HepG2 (cell line): ENCODE data around the gene MED9. TPM values are rescaled to one million over a fixed set of nuclear protein-coding genes. Genes with fewer than 3 reads are reported as not detected.

Experiments used
- BCLAF1 ChIP-seq: fragments of 450-650 bp; IDR thresholded peaks from 2 replicates; pipeline ENCODE4 v1.6.1; 2017; ENCODE audit warnings: mild to moderate bottlenecking
- BORCS8-MEF2B ChIP-seq: sonication (generic); formaldehyde crosslinking; IDR thresholded peaks from 2 replicates; pipeline ENCODE4 v1.8.0; 2022; ENCODE audit warnings: mild to moderate bottlenecking, missing genetic modification reagents
- CHD4 ChIP-seq: fragments of 200-600 bp; sonication (generic); IDR thresholded peaks from 2 replicates; pipeline ENCODE4 v1.7.0; 2017; ENCODE audit warnings: mild to moderate bottlenecking, low read length, borderline replicate concordance
- FOSL1 ChIP-seq: sonication (generic); formaldehyde crosslinking; IDR thresholded peaks from 2 replicates; pipeline ENCODE4 v1.9.0; 2021; ENCODE audit warnings: missing genetic modification reagents, borderline replicate concordance
- IRF2 ChIP-seq: IDR thresholded peaks from 2 replicates; pipeline ENCODE4 v1.6.1; 2018; ENCODE audit warnings: missing genetic modification reagents, missing compliant biosample characterization
- KLF16 ChIP-seq, 2 experiments: sonication (generic) in 1 of 2; formaldehyde crosslinking in 1 of 2; IDR thresholded peaks; 2 replicates each; pipeline versions ENCODE4 v1.6.1 to v1.8.0; 2016 to 2023; ENCODE audit warnings: missing genetic modification reagents in 2 of 2, missing compliant biosample characterization in 1 of 2
- MAZ ChIP-seq, 2 experiments: sonication (generic) in 1 of 2; formaldehyde crosslinking in 1 of 2; IDR thresholded peaks; 2 replicates each; pipeline versions ENCODE4 v1.5.0 to v1.6.1; 2012 to 2020; ENCODE audit warnings: low read depth in 2 of 2, mild to moderate bottlenecking in 2 of 2, borderline replicate concordance in 1 of 2, improper control_type of control experiment in 1 of 2, low read length in 1 of 2, missing genetic modification reagents in 1 of 2, moderate library complexity in 1 of 2
- MTA3 ChIP-seq: sonication (generic); formaldehyde crosslinking; IDR thresholded peaks from 2 replicates; pipeline ENCODE4 v1.4.0; 2020; ENCODE audit warnings: missing genetic modification reagents
- NBN ChIP-seq: fragments of 450-650 bp; conservative IDR thresholded peaks from 2 replicates; pipeline ENCODE4 v1.6.1; 2017
- NCOA5 ChIP-seq: sonication (generic); formaldehyde crosslinking; IDR thresholded peaks from 2 replicates; pipeline ENCODE4 v1.4.0; 2020; ENCODE audit warnings: missing genetic modification reagents
- NR2C2 ChIP-seq: sonication (generic); formaldehyde crosslinking; IDR thresholded peaks from 2 replicates; pipeline ENCODE4 v1.4.0; 2020; ENCODE audit warnings: missing genetic modification reagents, mild to moderate bottlenecking, moderate library complexity, borderline replicate concordance
- PRDM10 ChIP-seq: sonication (generic); formaldehyde crosslinking; IDR thresholded peaks from 2 replicates; pipeline ENCODE4 v1.4.0; 2020; ENCODE audit warnings: low read depth, missing genetic modification reagents
- TAF1 ChIP-seq: sonication (generic); formaldehyde crosslinking; IDR thresholded peaks from 2 replicates; pipeline ENCODE4 v1.4.0; 2020; ENCODE audit warnings: missing genetic modification reagents
- THAP8 ChIP-seq: sonication (generic); formaldehyde crosslinking; IDR thresholded peaks from 2 replicates; pipeline ENCODE4 v1.5.1; 2020; ENCODE audit warnings: missing genetic modification reagents, mild to moderate bottlenecking, borderline replicate concordance
- ZMAT5 ChIP-seq: sonication (generic); formaldehyde crosslinking; IDR thresholded peaks from 2 replicates; pipeline ENCODE4 v1.5.0; 2020; ENCODE audit warnings: mild to moderate bottlenecking, low read depth, missing genetic modification reagents, borderline replicate concordance
- ZNF333 ChIP-seq: sonication (generic); formaldehyde crosslinking; IDR thresholded peaks from 2 replicates; pipeline ENCODE4 v1.4.0; 2020; ENCODE audit warnings: mild to moderate bottlenecking, missing genetic modification reagents, borderline replicate concordance
- ZNF414 ChIP-seq: sonication (generic); formaldehyde crosslinking; IDR thresholded peaks from 2 replicates; pipeline ENCODE4 v1.5.0; 2020; ENCODE audit warnings: missing genetic modification reagents
- ZNF484 ChIP-seq: sonication (generic); formaldehyde crosslinking; IDR thresholded peaks from 2 replicates; pipeline ENCODE4 v1.5.1; 2020; ENCODE audit warnings: mild to moderate bottlenecking, low read depth, missing genetic modification reagents, borderline replicate concordance
- ZNF780A ChIP-seq: sonication (generic); formaldehyde crosslinking; IDR thresholded peaks from 2 replicates; pipeline ENCODE4 v1.8.0; 2022; ENCODE audit warnings: mild to moderate bottlenecking, missing genetic modification reagents, moderate library complexity
- ZNF816 ChIP-seq: sonication (generic); formaldehyde crosslinking; IDR thresholded peaks from 2 replicates; pipeline ENCODE4 v1.8.0; 2022; ENCODE audit warnings: missing genetic modification reagents, mild to moderate bottlenecking, borderline replicate concordance
- polyA plus RNA-seq, 8 experiments: library from polyadenylated mRNA; depleted of rRNA in 3 of 8; stranded (reverse) in 7 of 8; unstranded in 1 of 8; fragments of >200 nt; fragmentation: Illumina TruSeq in 4 of 8; extraction: Trizol in 4 of 8; gene quantifications; 2 replicates each; pipeline versions ENCODE4 v1.2.1 to v1.2.3, GENCODE V29; 2011 to 2016; ENCODE audit warnings: low read depth in 4 of 8, missing spikeins in 1 of 8, mixed read lengths in 1 of 8; ENCODE audit not compliant: insufficient read depth in 1 of 8
- total RNA-seq, 5 experiments: library from RNA; depleted of rRNA; stranded (reverse); fragments of >200 nt; fragmentation: Illumina TruSeq; extraction: Trizol; gene quantifications; 2 replicates each; pipeline ENCODE4 v1.2.3, GENCODE V29; 2016; ENCODE audit warnings: low read depth in 1 of 5

The MED9 gene
- total and polyA plus RNA-seq, 2 of the 13 experiments (the other 11 are each of a cell fraction or from before 2014, with no cell fraction given): 11.9 to 15.1 TPM

GRCh38 chr17:17445925-17446665 lies 30.7 kb upstream of the MED9 start (continued):
- 0 out of 2 replicates have a peak, but pooled peaks have one; percentile 29 for TF ChIP-seq MAZ (IDR thresholded peaks at IDR 0.05; ENCODE audit: borderline replicate concordance, low read depth, low read length)
- no peak for TF ChIP-seq MAZ (CRISPR knock-in tag; IDR thresholded peaks at IDR 0.05; ENCODE audit: low read depth)
- TF ChIP-seq BORCS8-MEF2B (CRISPR knock-in tag): no peak; the same call in 1 of the 2 replicates
- TF ChIP-seq NCOA5 (CRISPR knock-in tag): no peak
- no peak for TF ChIP-seq THAP8
- peak; percentile 46; the same call in 1 of the 2 replicates for TF ChIP-seq TAF1 (CRISPR knock-in tag)
- peak; percentile 84; the same call in 1 of the 2 replicates for TF ChIP-seq FOSL1 (CRISPR knock-in tag)
- TF ChIP-seq ZMAT5 (CRISPR knock-in tag): no peak
- TF ChIP-seq BCLAF1: no peak
- peak; percentile 68; the same call in 1 of the 2 replicates for TF ChIP-seq CHD4
- no peak for TF ChIP-seq MTA3
- no peak for TF ChIP-seq NBN
- no peak; the same call in 1 of the 2 replicates for TF ChIP-seq ZNF816
- TF ChIP-seq ZNF484 (CRISPR knock-in tag): no peak
- peak; percentile 53 for TF ChIP-seq ZNF414 (CRISPR knock-in tag)
- TF ChIP-seq NR2C2 (CRISPR knock-in tag): peak; percentile 81
- TF ChIP-seq ZNF333: no peak
- peak; percentile 88 for TF ChIP-seq IRF2 (CRISPR knock-in tag)
- TF ChIP-seq KLF16 (CRISPR knock-in tag; IDR thresholded peaks at IDR 0.05): peak in 1 of 2 experiments; percentile 77; a peak in 1 of 4 replicates
- no peak for TF ChIP-seq PRDM10 (CRISPR knock-in tag)
- TF ChIP-seq ZNF780A (CRISPR knock-in tag): 0 out of 2 replicates have a peak, but pooled peaks have one; percentile 3
